GM12878 (cell line): ENCODE data around the gene LRRC63. TPM values are rescaled to one million over a fixed set of nuclear protein-coding genes. Genes with fewer than 3 reads are reported as not detected.

Source experiments
- CHD4 ChIP-seq: fragments of 200-600 bp; sonication (generic); IDR thresholded peaks from 2 replicates; pipeline ENCODE4 v1.6.1; 2016; ENCODE audit warnings: mild to moderate bottlenecking
- CREM ChIP-seq: IDR thresholded peaks from 2 replicates; pipeline ENCODE4 v1.6.1; 2014; ENCODE audit warnings: antibody characterized with exemption, low read depth
- E2F4 ChIP-seq: IDR thresholded peaks from 2 replicates; pipeline ENCODE4 v1.6.1; 2012; ENCODE audit warnings: low read depth, low read length, improper control_type of control experiment
- ELK1 ChIP-seq: IDR thresholded peaks from 2 replicates; pipeline ENCODE4 v1.6.1; 2012; ENCODE audit warnings: low read depth, low read length, improper control_type of control experiment
- FOXK2 ChIP-seq: fragments of 450-650 bp; IDR thresholded peaks from 2 replicates; pipeline ENCODE4 v1.6.1; 2017; ENCODE audit warnings: mild to moderate bottlenecking, moderate library complexity
- KAT2A ChIP-seq: conservative IDR thresholded peaks from 2 replicates; pipeline ENCODE4 v1.6.1; 2011; ENCODE audit warnings: low read depth, low read length; ENCODE audit not compliant: control insufficient read depth
- MTA2 ChIP-seq: fragments of 450-650 bp; IDR thresholded peaks from 2 replicates; pipeline ENCODE4 v1.6.1; 2016; ENCODE audit warnings: low read depth, mild to moderate bottlenecking, moderate library complexity
- MXI1 ChIP-seq: fragments of 150-350 bp; IDR thresholded peaks from 2 replicates; pipeline ENCODE4 v1.6.1; 2011; ENCODE audit warnings: low read depth, mild to moderate bottlenecking, inconsistent platforms, low read length, improper control_type of control experiment
- NFIC ChIP-seq: IDR thresholded peaks from 2 replicates; pipeline ENCODE4 v1.6.1; 2012; ENCODE audit warnings: low read depth, mild to moderate bottlenecking, inconsistent platforms, low read length, moderate library complexity
- PML ChIP-seq: IDR thresholded peaks from 2 replicates; pipeline ENCODE4 v1.6.1; 2012; ENCODE audit warnings: low read length, inconsistent platforms
- POLR2A ChIP-seq: IDR thresholded peaks from 2 replicates; pipeline ENCODE4 v1.6.1; 2011; ENCODE audit warnings: low read depth, mild to moderate bottlenecking, low read length
- POU2F2 ChIP-seq: IDR thresholded peaks from 3 replicates; pipeline ENCODE4 v1.6.1; 2011; ENCODE audit warnings: low read depth, mild to moderate bottlenecking, low read length, borderline replicate concordance
- RAD21 ChIP-seq: IDR thresholded peaks from 2 replicates; pipeline ENCODE4 v1.6.1; 2011; ENCODE audit warnings: mild to moderate bottlenecking, low read depth, low read length, moderate library complexity; ENCODE audit not compliant: insufficient read depth
- RB1 ChIP-seq: fragments of 450-650 bp; formaldehyde crosslinking; IDR thresholded peaks from 2 replicates; pipeline ENCODE4 v1.6.1; 2017; ENCODE audit warnings: mild to moderate bottlenecking, borderline replicate concordance
- RBBP5 ChIP-seq: fragments of 200-600 bp; sonication (generic); conservative IDR thresholded peaks from 2 replicates; pipeline ENCODE4 v1.6.1; 2016
- RUNX3 ChIP-seq: IDR thresholded peaks from 2 replicates; pipeline ENCODE4 v1.6.1; 2012; ENCODE audit warnings: low read length, inconsistent platforms
- SIN3A ChIP-seq: IDR thresholded peaks from 2 replicates; pipeline ENCODE4 v1.6.1; 2012; ENCODE audit warnings: low read depth, low read length, improper control_type of control experiment
- SMAD5 ChIP-seq: IDR thresholded peaks from 2 replicates; pipeline ENCODE4 v1.6.1; 2016; ENCODE audit warnings: antibody characterized with exemption, low read depth
- SMC3 ChIP-seq: IDR thresholded peaks from 2 replicates; pipeline ENCODE4 v1.6.1; 2011; ENCODE audit warnings: low read length, improper control_type of control experiment, borderline replicate concordance
- SPI1 ChIP-seq: IDR thresholded peaks from 2 replicates; pipeline ENCODE4 v1.6.1; 2011; ENCODE audit warnings: low read depth, mild to moderate bottlenecking, low read length, moderate library complexity, borderline replicate concordance; ENCODE audit not compliant: insufficient read depth
- SREBF2 ChIP-seq: IDR thresholded peaks from 2 replicates; pipeline ENCODE4 v1.6.1; 2012; ENCODE audit warnings: mild to moderate bottlenecking, low read length
- SUPT20H ChIP-seq: IDR thresholded peaks from 2 replicates; pipeline ENCODE4 v1.6.1; 2011; ENCODE audit warnings: low read depth, mild to moderate bottlenecking, low read length, moderate library complexity, borderline replicate concordance; ENCODE audit not compliant: control insufficient read depth
- TBL1XR1 ChIP-seq: IDR thresholded peaks from 2 replicates; pipeline ENCODE4 v1.6.1; 2012; ENCODE audit warnings: low read depth, low read length, improper control_type of control experiment
- TCF7 ChIP-seq: IDR thresholded peaks from 2 replicates; pipeline ENCODE4 v1.6.1; 2014; ENCODE audit warnings: antibody characterized with exemption, borderline replicate concordance
- YBX1 ChIP-seq: fragments of 450-650 bp; IDR thresholded peaks from 2 replicates; pipeline ENCODE4 v1.6.1; 2016; ENCODE audit warnings: antibody characterized with exemption
- YY1 ChIP-seq: IDR thresholded peaks from 2 replicates; pipeline ENCODE4 v1.6.1; 2011; ENCODE audit warnings: low read depth, mild to moderate bottlenecking, low read length
- ZBED1 ChIP-seq: IDR thresholded peaks from 2 replicates; pipeline ENCODE4 v1.6.1; 2016; ENCODE audit warnings: borderline replicate concordance
- ZBTB4 ChIP-seq: fragments of 450-650 bp; formaldehyde crosslinking; IDR thresholded peaks from 2 replicates; pipeline ENCODE4 v1.4.0; 2022; ENCODE audit warnings: mild to moderate bottlenecking, moderate library complexity
- ZNF384 ChIP-seq: IDR thresholded peaks from 2 replicates; pipeline ENCODE4 v1.6.1; 2012; ENCODE audit warnings: low read depth, mild to moderate bottlenecking, low read length, improper control_type of control experiment, borderline replicate concordance
- polyA plus RNA-seq, 11 experiments: library from polyadenylated mRNA; depleted of rRNA in 4 of 11; unstranded in 6 of 11; stranded (reverse) in 5 of 11; fragments of >200 nt; fragmentation: Nextera tagmentation in 4 of 11; fragmentation: Illumina TruSeq in 1 of 11; extraction: Ambion mirVana in 4 of 11; extraction: Trizol in 1 of 11; gene quantifications; 1 replicate in 1 of 11; 2 replicates in 10 of 11; pipeline versions ENCODE4 v1.2.1 to v1.2.3, GENCODE V29; 2011 to 2016; ENCODE audit warnings: inconsistent platforms in 2 of 11, missing spikeins in 2 of 11, low read depth in 1 of 11
- total RNA-seq, 4 experiments: library from RNA; depleted of rRNA in 3 of 4; stranded (reverse); fragments of >200 nt in 3 of 4; fragmentation: Illumina TruSeq in 1 of 4; extraction: Trizol in 1 of 4; gene quantifications; 2 replicates each; pipeline versions ENCODE4 v1.2.1 to v1.2.3, GENCODE V29; 2013 to 2021

Gene LRRC63
- total and polyA plus RNA-seq, 10 of the 15 experiments (the other 5 are each of a cell fraction or from before 2014, with no cell fraction given), result 0.34 to 0.98 (median 0.76) TPM; not detected in 1

DNA sequence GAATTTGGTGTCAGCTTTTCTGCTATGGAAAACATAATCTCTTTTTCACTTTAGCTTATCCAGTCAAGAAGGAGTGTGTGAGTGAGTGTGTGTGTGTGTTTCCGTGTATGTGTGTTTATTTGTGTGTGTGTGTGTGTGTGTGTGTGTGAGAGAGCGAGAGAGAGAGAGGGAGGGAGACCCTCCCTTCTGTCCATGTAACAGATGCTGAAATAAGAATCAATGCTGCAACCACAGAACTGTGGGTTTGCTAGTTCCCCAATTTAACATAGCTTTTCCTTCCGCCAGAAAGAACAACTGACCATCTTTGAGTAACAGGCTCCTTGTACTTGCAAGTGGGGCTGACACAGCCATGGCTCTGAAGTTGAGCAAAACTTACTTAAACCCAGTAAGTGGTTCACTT is 35.0 kb upstream of the LRRC63 start (continued):
- TF ChIP-seq ELK1 (peak; percentile 73), PML (peak; percentile 87), ZBTB4 (CRISPR knock-in tag) (no peak), CREM (peak; percentile 26; the same call in 1 of the 2 replicates), SMAD5 (no peak), YBX1 (0 out of 2 replicates have a peak, but pooled peaks have one; percentile 7), NFIC (peak; percentile 76), FOXK2 (no peak), E2F4 (no peak), MTA2 (peak; percentile 71), ZNF384 (no peak), RBBP5 (no peak), RUNX3 (peak; percentile 99), RB1 (no peak), POLR2A (no peak), POU2F2 (peak; percentile 54; the same call in 1 of the 3 replicates), SUPT20H (no peak), TBL1XR1 (peak; percentile 83; the same call in 1 of the 2 replicates), TCF7 (no peak), MXI1 (peak; percentile 60; the same call in 1 of the 2 replicates), ZBED1 (peak; percentile 60; the same call in 1 of the 2 replicates), SREBF2 (no peak), CHD4 (no peak), SPI1 (peak; percentile 76; the same call in 1 of the 2 replicates), RAD21 (no peak), YY1 (no peak), KAT2A (no peak), SIN3A (peak; percentile 69; the same call in 1 of the 2 replicates), SMC3 (no peak; the same call in 1 of the 2 replicates)
